WTC11 (cell line): Measurements from ENCODE around the gene MCUB. TPM values are rescaled to one million over a fixed set of nuclear protein-coding genes. Genes with fewer than 3 reads are reported as not detected.

Source experiments
- ATAC-seq: fragments of 200-7000 bp; cut with Tn5 transposase; 2 replicates; pipeline ENCODE4 v1.10.0; 2021; ENCODE audit warnings: mild to moderate bottlenecking, moderate library complexity
- CTCF ChIA-PET: fragments of 300-600 bp; sonication (Branson Sonifier 250); formaldehyde crosslinking; loops from one replicate; lab custom pipeline; 2021; ENCODE audit warnings: antibody characterized with exemption; lab: Charles Lee
- POLR2A ChIA-PET: fragments of 350-600 bp; sonication (Branson Sonifier 250); formaldehyde crosslinking; loops from one replicate; lab custom pipeline; 2021; ENCODE audit warnings: antibody characterized with exemption; lab: Charles Lee
- DNase-seq: peaks from one replicate; pipeline ENCODE4 v3.0.0; 2021; ENCODE audit warnings: low spot score
- H3K27ac Mint-ChIP-seq: 2 replicates; pipeline ENCODE4 v1.8.0; 2021; ENCODE audit warnings: mixed read lengths
- H3K27me3 Mint-ChIP-seq: 2 replicates; pipeline ENCODE4 v1.8.0; 2021; ENCODE audit warnings: low read depth, mild to moderate bottlenecking, moderate library complexity, mixed read lengths
- H3K36me3 Mint-ChIP-seq: 2 replicates; pipeline ENCODE4 v1.8.0; 2021; ENCODE audit warnings: mixed read lengths
- H3K4me1 Mint-ChIP-seq: 2 replicates; pipeline ENCODE4 v1.8.0; 2022; ENCODE audit warnings: mixed read lengths
- H3K4me3 Mint-ChIP-seq: 2 replicates; pipeline ENCODE4 v1.8.0; 2021; ENCODE audit warnings: mild to moderate bottlenecking, moderate library complexity, mixed read lengths
- H3K9me3 Mint-ChIP-seq: 2 replicates; pipeline ENCODE4 v1.8.0; 2021; ENCODE audit warnings: mixed read lengths
- FOXK1 ChIP-seq: sonication (generic); formaldehyde crosslinking; IDR thresholded peaks from 2 replicates; pipeline ENCODE4 v1.8.0; 2022; ENCODE audit warnings: mild to moderate bottlenecking, moderate library complexity, missing genetic modification reagents
- FOXP1 ChIP-seq: sonication (generic); formaldehyde crosslinking; IDR thresholded peaks from 2 replicates; pipeline ENCODE4 v1.8.0; 2022; ENCODE audit warnings: missing genetic modification reagents, mild to moderate bottlenecking, moderate library complexity, borderline replicate concordance
- GTF2I ChIP-seq: fragments of 250-450 bp; sonication (Bioruptor Pico); conservative IDR thresholded peaks from 2 replicates; pipeline ENCODE4 v1.4.0; 2021; ENCODE audit warnings: mild to moderate bottlenecking
- NFE2L1 ChIP-seq: sonication (generic); formaldehyde crosslinking; IDR thresholded peaks from 2 replicates; pipeline ENCODE4 v1.8.1; 2023; ENCODE audit warnings: missing genetic modification reagents
- SP1 ChIP-seq: sonication (generic); formaldehyde crosslinking; conservative IDR thresholded peaks from 2 replicates; pipeline ENCODE4 v1.8.1; 2022; ENCODE audit warnings: missing genetic modification reagents
- ZNF396 ChIP-seq: fragments of 250-450 bp; sonication (Bioruptor Pico); IDR thresholded peaks from 2 replicates; pipeline ENCODE4 v1.8.0; 2021; ENCODE audit warnings: mild to moderate bottlenecking, moderate library complexity, borderline replicate concordance
- ZNF416 ChIP-seq: fragments of 250-450 bp; sonication (Bioruptor Pico); IDR thresholded peaks from 2 replicates; pipeline ENCODE4 v1.9.0; 2021; ENCODE audit warnings: mild to moderate bottlenecking, inconsistent platforms
- total RNA-seq: library from RNA; stranded (reverse); gene quantifications from 3 replicates; pipeline ENCODE4 v1.2.3, GENCODE V29; 2021
- TF ChIP-seq, protein P1 (sequence below): fragments of 250-450 bp; sonication (Bioruptor Pico); IDR thresholded peaks from 2 replicates; pipeline ENCODE4 v2.1.2; 2022; ENCODE audit warnings: mild to moderate bottlenecking, moderate library complexity
- TF ChIP-seq, protein P2 (sequence below): sonication (generic); formaldehyde crosslinking; IDR thresholded peaks from 2 replicates; pipeline ENCODE4 v1.8.1; 2022; ENCODE audit warnings: low read depth, mild to moderate bottlenecking, moderate library complexity, missing genetic modification reagents, borderline replicate concordance
- TF ChIP-seq, protein P3 (sequence below): sonication (generic); formaldehyde crosslinking; IDR thresholded peaks from 2 replicates; pipeline ENCODE4 v1.8.0; 2022; ENCODE audit warnings: mild to moderate bottlenecking, missing genetic modification reagents
- TF ChIP-seq, protein P4 (sequence below): sonication (generic); formaldehyde crosslinking; IDR thresholded peaks from 2 replicates; pipeline ENCODE4 v1.8.0; 2023; ENCODE audit warnings: missing genetic modification reagents
- TF ChIP-seq, protein P5 (sequence below): sonication (generic); formaldehyde crosslinking; IDR thresholded peaks from 2 replicates; pipeline ENCODE4 v1.8.1; 2023; ENCODE audit warnings: mild to moderate bottlenecking, missing genetic modification reagents
- TF ChIP-seq, protein P6 (sequence below): sonication (generic); formaldehyde crosslinking; IDR thresholded peaks from 2 replicates; pipeline ENCODE4 v1.8.1; 2023; ENCODE audit warnings: mild to moderate bottlenecking, missing genetic modification reagents

The MCUB gene
- total RNA-seq, 1 experiment from 2014 or later, result 26.8 TPM

DNA sequence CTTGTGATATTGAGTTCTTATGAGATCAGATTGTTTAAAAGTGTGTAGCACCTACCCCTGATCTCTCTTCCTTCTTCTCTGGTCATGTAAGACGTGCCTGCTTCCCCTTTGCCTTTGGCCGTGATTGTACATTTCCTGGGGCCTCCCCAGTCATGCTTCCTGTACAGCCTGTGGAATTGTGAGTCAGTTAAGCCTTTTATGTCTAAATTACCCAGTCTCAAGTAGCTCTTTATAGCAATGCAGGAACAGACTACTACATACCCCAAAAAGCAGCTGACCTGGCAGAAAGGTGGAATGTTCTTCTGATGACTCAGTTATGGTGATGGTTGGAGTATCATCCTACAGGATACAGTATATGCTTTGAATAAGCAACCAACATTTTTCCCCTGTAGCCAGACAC lies 11.4 kb upstream of the MCUB start (continued):
- TF ChIP-seq ZNF396 (CRISPR knock-in tag), result no peak

DNA sequence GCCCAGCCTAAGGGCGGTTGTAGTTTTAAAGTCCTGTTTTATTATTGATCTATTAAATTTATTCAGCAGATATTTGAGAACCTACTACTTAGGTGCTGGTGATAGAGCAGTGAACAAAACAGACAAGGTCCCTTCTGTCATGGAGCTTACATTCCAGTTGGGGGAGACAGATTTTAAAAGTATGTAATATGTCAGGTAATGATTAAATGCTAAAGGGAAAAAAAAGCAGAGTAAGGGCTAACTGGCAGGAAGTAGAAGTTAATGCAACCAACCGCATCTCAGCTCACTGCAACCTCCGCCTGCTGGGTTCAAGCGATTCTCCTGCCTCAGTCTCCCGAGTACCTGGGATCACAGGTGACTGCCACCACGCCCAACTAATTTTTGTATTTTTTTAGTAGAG lies 7.8 kb upstream of the MCUB start:
- no peak overlapping the region for H3K4me3 Mint-ChIP-seq
- no peaks in the 10 kb centered on the region; the same call in 1 of the 2 replicates for H3K27me3 Mint-ChIP-seq
- peaks cover 4% of the 10 kb centered on the region; the same call in 1 of the 2 replicates for H3K36me3 Mint-ChIP-seq
- H3K9me3 Mint-ChIP-seq, result peaks cover 4% of the 10 kb centered on the region; the same call in 1 of the 2 replicates
- POLR2A ChIA-PET, result no interaction called here
- TF ChIP-seq ZNF396 (CRISPR knock-in tag) (no peak), NFE2L1 (CRISPR knock-in tag) (no peak), ZNF416 (no peak), FOXK1 (CRISPR knock-in tag) (no peak)
- TF ChIP-seq, protein P1, sequence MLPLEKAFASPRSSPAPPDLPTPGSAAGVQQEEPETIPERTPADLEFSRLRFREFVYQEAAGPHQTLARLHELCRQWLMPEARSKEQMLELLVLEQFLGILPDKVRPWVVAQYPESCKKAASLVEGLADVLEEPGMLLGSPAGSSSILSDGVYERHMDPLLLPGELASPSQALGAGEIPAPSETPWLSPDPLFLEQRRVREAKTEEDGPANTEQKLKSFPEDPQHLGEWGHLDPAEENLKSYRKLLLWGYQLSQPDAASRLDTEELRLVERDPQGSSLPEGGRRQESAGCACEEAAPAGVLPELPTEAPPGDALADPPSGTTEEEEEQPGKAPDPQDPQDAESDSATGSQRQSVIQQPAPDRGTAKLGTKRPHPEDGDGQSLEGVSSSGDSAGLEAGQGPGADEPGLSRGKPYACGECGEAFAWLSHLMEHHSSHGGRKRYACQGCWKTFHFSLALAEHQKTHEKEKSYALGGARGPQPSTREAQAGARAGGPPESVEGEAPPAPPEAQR (CRISPR knock-in tag), result no peak
- TF ChIP-seq, all 79 proteins: peak for 0
- DNase-seq, result no peak
- CTCF ChIA-PET, result no interaction called here
- Mint-ChIP-seq H3K4me1 (peaks cover 10% of the 10 kb centered on the region), H3K27ac (no peak overlapping the region)
- no peak for ATAC-seq

DNA sequence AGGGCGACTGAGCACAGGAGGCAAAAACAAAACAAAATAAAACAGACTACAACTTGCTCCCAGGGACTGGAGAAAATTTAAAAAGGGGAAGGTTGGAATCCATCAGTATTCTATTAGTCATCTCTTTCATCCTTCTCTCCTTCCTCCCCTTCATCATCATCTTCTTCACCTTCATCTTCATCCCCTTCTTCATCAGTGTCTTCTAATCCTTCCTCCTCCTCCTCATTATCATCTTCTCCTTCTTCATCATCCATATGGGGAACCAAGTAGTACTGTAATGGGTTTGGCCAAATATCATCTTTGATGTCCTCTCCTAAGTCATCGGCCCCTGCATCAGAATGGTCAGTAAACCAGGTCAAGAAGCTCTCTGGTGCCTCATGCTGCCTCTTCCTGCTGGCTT lies 6.9 kb upstream of the MCUB start:
- H3K36me3 Mint-ChIP-seq, result peaks cover 4% of the 10 kb centered on the region; the same call in 1 of the 2 replicates
- CTCF ChIA-PET, result no interaction called here
- ATAC-seq (no peak), DNase-seq (no peak)
- peaks cover 10% of the 10 kb centered on the region for H3K4me1 Mint-ChIP-seq
- H3K27ac Mint-ChIP-seq, result no peak overlapping the region
- POLR2A ChIA-PET, result no interaction called here
- H3K27me3 Mint-ChIP-seq, result no peaks in the 10 kb centered on the region; the same call in none of the 2 replicates
- peaks cover 4% of the 10 kb centered on the region for H3K9me3 Mint-ChIP-seq
- H3K4me3 Mint-ChIP-seq, result no peak overlapping the region
- TF ChIP-seq, protein P2, sequence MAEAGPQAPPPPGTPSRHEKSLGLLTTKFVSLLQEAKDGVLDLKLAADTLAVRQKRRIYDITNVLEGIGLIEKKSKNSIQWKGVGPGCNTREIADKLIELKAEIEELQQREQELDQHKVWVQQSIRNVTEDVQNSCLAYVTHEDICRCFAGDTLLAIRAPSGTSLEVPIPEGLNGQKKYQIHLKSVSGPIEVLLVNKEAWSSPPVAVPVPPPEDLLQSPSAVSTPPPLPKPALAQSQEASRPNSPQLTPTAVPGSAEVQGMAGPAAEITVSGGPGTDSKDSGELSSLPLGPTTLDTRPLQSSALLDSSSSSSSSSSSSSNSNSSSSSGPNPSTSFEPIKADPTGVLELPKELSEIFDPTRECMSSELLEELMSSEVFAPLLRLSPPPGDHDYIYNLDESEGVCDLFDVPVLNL (CRISPR knock-in tag), result no peak
- TF ChIP-seq, protein P3, sequence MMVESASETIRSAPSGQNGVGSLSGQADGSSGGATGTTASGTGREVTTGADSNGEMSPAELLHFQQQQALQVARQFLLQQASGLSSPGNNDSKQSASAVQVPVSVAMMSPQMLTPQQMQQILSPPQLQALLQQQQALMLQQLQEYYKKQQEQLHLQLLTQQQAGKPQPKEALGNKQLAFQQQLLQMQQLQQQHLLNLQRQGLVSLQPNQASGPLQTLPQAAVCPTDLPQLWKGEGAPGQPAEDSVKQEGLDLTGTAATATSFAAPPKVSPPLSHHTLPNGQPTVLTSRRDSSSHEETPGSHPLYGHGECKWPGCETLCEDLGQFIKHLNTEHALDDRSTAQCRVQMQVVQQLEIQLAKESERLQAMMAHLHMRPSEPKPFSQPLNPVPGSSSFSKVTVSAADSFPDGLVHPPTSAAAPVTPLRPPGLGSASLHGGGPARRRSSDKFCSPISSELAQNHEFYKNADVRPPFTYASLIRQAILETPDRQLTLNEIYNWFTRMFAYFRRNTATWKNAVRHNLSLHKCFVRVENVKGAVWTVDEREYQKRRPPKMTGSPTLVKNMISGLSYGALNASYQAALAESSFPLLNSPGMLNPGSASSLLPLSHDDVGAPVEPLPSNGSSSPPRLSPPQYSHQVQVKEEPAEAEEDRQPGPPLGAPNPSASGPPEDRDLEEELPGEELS, result no peak
- TF ChIP-seq, protein P4, sequence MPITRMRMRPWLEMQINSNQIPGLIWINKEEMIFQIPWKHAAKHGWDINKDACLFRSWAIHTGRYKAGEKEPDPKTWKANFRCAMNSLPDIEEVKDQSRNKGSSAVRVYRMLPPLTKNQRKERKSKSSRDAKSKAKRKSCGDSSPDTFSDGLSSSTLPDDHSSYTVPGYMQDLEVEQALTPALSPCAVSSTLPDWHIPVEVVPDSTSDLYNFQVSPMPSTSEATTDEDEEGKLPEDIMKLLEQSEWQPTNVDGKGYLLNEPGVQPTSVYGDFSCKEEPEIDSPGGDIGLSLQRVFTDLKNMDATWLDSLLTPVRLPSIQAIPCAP (CRISPR knock-in tag), result no peak
- TF ChIP-seq FOXP1 (CRISPR knock-in tag) (no peak), ZNF416 (no peak), GTF2I (no peak), SP1 (CRISPR knock-in tag) (no peak)
- TF ChIP-seq, protein P5, sequence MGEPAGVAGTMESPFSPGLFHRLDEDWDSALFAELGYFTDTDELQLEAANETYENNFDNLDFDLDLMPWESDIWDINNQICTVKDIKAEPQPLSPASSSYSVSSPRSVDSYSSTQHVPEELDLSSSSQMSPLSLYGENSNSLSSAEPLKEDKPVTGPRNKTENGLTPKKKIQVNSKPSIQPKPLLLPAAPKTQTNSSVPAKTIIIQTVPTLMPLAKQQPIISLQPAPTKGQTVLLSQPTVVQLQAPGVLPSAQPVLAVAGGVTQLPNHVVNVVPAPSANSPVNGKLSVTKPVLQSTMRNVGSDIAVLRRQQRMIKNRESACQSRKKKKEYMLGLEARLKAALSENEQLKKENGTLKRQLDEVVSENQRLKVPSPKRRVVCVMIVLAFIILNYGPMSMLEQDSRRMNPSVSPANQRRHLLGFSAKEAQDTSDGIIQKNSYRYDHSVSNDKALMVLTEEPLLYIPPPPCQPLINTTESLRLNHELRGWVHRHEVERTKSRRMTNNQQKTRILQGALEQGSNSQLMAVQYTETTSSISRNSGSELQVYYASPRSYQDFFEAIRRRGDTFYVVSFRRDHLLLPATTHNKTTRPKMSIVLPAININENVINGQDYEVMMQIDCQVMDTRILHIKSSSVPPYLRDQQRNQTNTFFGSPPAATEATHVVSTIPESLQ (CRISPR knock-in tag), result no peak
- TF ChIP-seq, protein P6, sequence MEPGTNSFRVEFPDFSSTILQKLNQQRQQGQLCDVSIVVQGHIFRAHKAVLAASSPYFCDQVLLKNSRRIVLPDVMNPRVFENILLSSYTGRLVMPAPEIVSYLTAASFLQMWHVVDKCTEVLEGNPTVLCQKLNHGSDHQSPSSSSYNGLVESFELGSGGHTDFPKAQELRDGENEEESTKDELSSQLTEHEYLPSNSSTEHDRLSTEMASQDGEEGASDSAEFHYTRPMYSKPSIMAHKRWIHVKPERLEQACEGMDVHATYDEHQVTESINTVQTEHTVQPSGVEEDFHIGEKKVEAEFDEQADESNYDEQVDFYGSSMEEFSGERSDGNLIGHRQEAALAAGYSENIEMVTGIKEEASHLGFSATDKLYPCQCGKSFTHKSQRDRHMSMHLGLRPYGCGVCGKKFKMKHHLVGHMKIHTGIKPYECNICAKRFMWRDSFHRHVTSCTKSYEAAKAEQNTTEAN (CRISPR knock-in tag), result no peak
